H9 (cell line): ENCODE data around the gene MAP3K5. TPM values are rescaled to one million over a fixed set of nuclear protein-coding genes. Genes with fewer than 3 reads are reported as not detected.

Source experiments
- DNase-seq: peaks from one replicate; pipeline ENCODE4 v3.0.0-alpha.2; 2017
- H2AFZ ChIP-seq: one replicate; pipeline ENCODE4 v1.6.1; 2013; ENCODE audit warnings: mild to moderate bottlenecking, low read length, control low read depth, moderate library complexity
- H2AK5ac ChIP-seq: 2 replicates; pipeline ENCODE4 v1.6.1; 2013; ENCODE audit warnings: low read length, control low read depth, mixed read lengths; ENCODE audit not compliant: insufficient read length
- H2BK120ac ChIP-seq: one replicate; pipeline ENCODE4 v1.6.1; 2013; ENCODE audit warnings: low read depth, mild to moderate bottlenecking, low read length, control low read depth, inconsistent platforms; ENCODE audit not compliant: poor library complexity, severe bottlenecking
- H2BK12ac ChIP-seq: 2 replicates; pipeline ENCODE4 v1.6.1; 2013; ENCODE audit warnings: low read length, control low read depth, mixed read lengths, low read depth; ENCODE audit not compliant: insufficient read length
- H2BK15ac ChIP-seq: 2 replicates; pipeline ENCODE4 v1.6.1; 2013; ENCODE audit warnings: low read depth, low read length, control low read depth
- H2BK20ac ChIP-seq: one replicate; pipeline ENCODE4 v1.6.1; 2013; ENCODE audit warnings: low read depth, mild to moderate bottlenecking, low read length, control low read depth, inconsistent platforms; ENCODE audit not compliant: poor library complexity, severe bottlenecking
- H2BK5ac ChIP-seq: 2 replicates; pipeline ENCODE4 v1.6.1; 2013; ENCODE audit warnings: low read length, control low read depth, mixed read lengths; ENCODE audit not compliant: insufficient read length
- H3K14ac ChIP-seq: 2 replicates; pipeline ENCODE4 v1.6.1; 2013; ENCODE audit warnings: low read length, control low read depth; ENCODE audit not compliant: insufficient read depth
- H3K18ac ChIP-seq: 2 replicates; pipeline ENCODE4 v1.6.1; 2013; ENCODE audit warnings: low read depth, mild to moderate bottlenecking, mixed read lengths, low read length, control low read depth; ENCODE audit not compliant: insufficient read length
- H3K23ac ChIP-seq: 2 replicates; pipeline ENCODE4 v1.6.1; 2013; ENCODE audit warnings: low read length, control low read depth, mixed read lengths, low read depth; ENCODE audit not compliant: insufficient read length
- H3K23me2 ChIP-seq: 2 replicates; pipeline ENCODE4 v1.6.1; 2013; ENCODE audit warnings: low read depth, mild to moderate bottlenecking, mixed read lengths, low read length, control low read depth; ENCODE audit not compliant: insufficient read length, poor library complexity, severe bottlenecking
- H3K27ac ChIP-seq: 2 replicates; pipeline ENCODE4 v1.5.1; 2013; ENCODE audit warnings: low read length, control low read depth, mixed read lengths, low read depth; ENCODE audit not compliant: insufficient read length
- H3K27me3 ChIP-seq: 2 replicates; pipeline ENCODE4 v1.6.1; 2013; ENCODE audit warnings: low read length, control low read depth, inconsistent platforms; ENCODE audit not compliant: insufficient read depth
- H3K4ac ChIP-seq: 2 replicates; pipeline ENCODE4 v1.6.1; 2013; ENCODE audit warnings: low read depth, mild to moderate bottlenecking, control low read depth, inconsistent platforms, low read length, moderate library complexity
- H3K4me1 ChIP-seq: 2 replicates; pipeline ENCODE4 v1.6.1; 2013; ENCODE audit warnings: low read length, control low read depth, inconsistent platforms; ENCODE audit not compliant: insufficient read depth
- H3K4me2 ChIP-seq: 2 replicates; pipeline ENCODE4 v1.6.1; 2013; ENCODE audit warnings: low read length, control low read depth, mixed read lengths; ENCODE audit not compliant: insufficient read length, insufficient read depth
- H3K56ac ChIP-seq: 2 replicates; pipeline ENCODE4 v1.6.1; 2013; ENCODE audit warnings: low read depth, mild to moderate bottlenecking, mixed read lengths, low read length, control low read depth; ENCODE audit not compliant: insufficient read length
- H3K79me1 ChIP-seq: 2 replicates; pipeline ENCODE4 v1.6.1; 2013; ENCODE audit warnings: low read depth, mild to moderate bottlenecking, moderate library complexity, low read length, control low read depth, inconsistent platforms; ENCODE audit not compliant: insufficient read depth, poor library complexity, severe bottlenecking
- H3K79me2 ChIP-seq: 2 replicates; pipeline ENCODE4 v1.6.1; 2013; ENCODE audit warnings: low read length, control low read depth, inconsistent platforms; ENCODE audit not compliant: insufficient read depth
- H3K9ac ChIP-seq: 2 replicates; pipeline ENCODE4 v1.6.1; 2013; ENCODE audit warnings: low read length, control low read depth, mixed read lengths; ENCODE audit not compliant: insufficient read length; ENCODE audit errors: extremely low read depth
- H3K9me3 ChIP-seq: one replicate; pipeline ENCODE4 v1.6.1; 2013; ENCODE audit warnings: low read depth, low read length, inconsistent platforms; ENCODE audit not compliant: control insufficient read depth
- H3T11ph ChIP-seq: one replicate; pipeline ENCODE4 v1.6.1; 2013; ENCODE audit warnings: mild to moderate bottlenecking, low read length, control low read depth, inconsistent platforms
- H4K20me1 ChIP-seq: one replicate; pipeline ENCODE4 v1.6.1; 2013; ENCODE audit not compliant: control insufficient read depth, insufficient read length, insufficient read depth
- H4K5ac ChIP-seq: 2 replicates; pipeline ENCODE4 v1.6.1; 2013; ENCODE audit warnings: low read depth, mild to moderate bottlenecking, mixed read lengths, low read length, control low read depth; ENCODE audit not compliant: insufficient read length
- H4K8ac ChIP-seq: replicated peaks from 2 replicates; pipeline ENCODE4 v1.6.1; 2013; ENCODE audit warnings: low read length, control low read depth, mixed read lengths, low read depth; ENCODE audit not compliant: insufficient read length
- H4K91ac ChIP-seq: 2 replicates; pipeline ENCODE4 v1.6.1; 2013; ENCODE audit warnings: low read depth, mild to moderate bottlenecking, moderate library complexity, mixed read lengths, low read length, control low read depth; ENCODE audit not compliant: insufficient read length
- H3K27ac Mint-ChIP-seq, 3 experiments: 2 replicates in 2 of 3; 3 replicates in 1 of 3; pipeline ENCODE4 v1.8.0; 2020 to 2021; ENCODE audit warnings: mixed read lengths in 3 of 3, mild to moderate bottlenecking in 1 of 3, moderate library complexity in 1 of 3
- H3K27me3 Mint-ChIP-seq: 2 replicates; pipeline ENCODE4 v1.8.0; 2021; ENCODE audit warnings: low read depth, mild to moderate bottlenecking, moderate library complexity, mixed read lengths
- H3K36me3 Mint-ChIP-seq, 3 experiments: 2 replicates in 2 of 3; 3 replicates in 1 of 3; pipeline ENCODE4 v1.8.0; 2020 to 2021; ENCODE audit warnings: low read depth in 3 of 3, mixed read lengths in 3 of 3; ENCODE audit not compliant: insufficient read depth in 1 of 3
- H3K4me1 Mint-ChIP-seq, 2 experiments: 2 replicates each; pipeline ENCODE4 v1.8.0; 2020; ENCODE audit warnings: mixed read lengths in 2 of 2
- H3K4me3 Mint-ChIP-seq, 2 experiments: 2 replicates in 1 of 2; 3 replicates in 1 of 2; pipeline ENCODE4 v1.8.0; 2020 to 2021; ENCODE audit warnings: mild to moderate bottlenecking in 2 of 2, mixed read lengths in 2 of 2, moderate library complexity in 1 of 2
- H3K9me3 Mint-ChIP-seq, 2 experiments: 2 replicates in 1 of 2; 3 replicates in 1 of 2; pipeline ENCODE4 v1.8.0; 2020; ENCODE audit warnings: mild to moderate bottlenecking in 2 of 2, mixed read lengths in 2 of 2, moderate library complexity in 1 of 2
- WGBS: extraction: QIAGEN DNeasy Blood & Tissue Kit; methylation state at CpG from one replicate; pipeline ENCODE4 v1.1.7; 2013; ENCODE audit warnings: missing lambda C conversion rate, low lambda C conversion rate, mixed read lengths; ENCODE audit not compliant: insufficient read length; ENCODE audit errors: extremely low coverage; 5-methylcytosine and 5-hydroxymethylcytosine counted together
- total RNA-seq: library from RNA; stranded (reverse); gene quantifications from 2 replicates; pipeline ENCODE4 v1.2.1, GENCODE V29; 2021
- TF ChIP-seq, protein P1 (sequence below): fragments of 200-600 bp; sonication (generic); conservative IDR thresholded peaks from 3 replicates; pipeline ENCODE4 v1.8.0; 2021; ENCODE audit warnings: antibody characterized with exemption, mild to moderate bottlenecking

Gene MAP3K5
- total RNA-seq, 1 experiment from 2014 or later: 1.6 TPM

DNA sequence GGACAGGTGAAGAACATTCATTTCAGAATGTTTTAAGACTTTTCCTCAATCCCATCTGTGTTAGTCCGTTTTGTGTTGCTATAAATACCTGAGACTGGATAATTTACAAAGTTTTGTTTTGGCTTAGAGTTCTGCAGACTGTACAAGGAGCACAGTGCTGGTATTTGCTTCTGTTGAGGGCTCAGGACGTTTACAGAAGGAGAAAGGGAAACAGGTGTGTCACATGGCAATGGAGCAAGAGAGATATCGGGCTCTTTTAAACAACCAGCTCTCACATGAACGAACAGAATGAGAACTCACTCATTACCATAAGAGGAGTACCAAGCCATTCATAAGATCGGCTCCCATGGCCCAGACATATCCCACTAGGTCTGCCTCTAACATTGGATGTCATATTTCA lies 258.8 kb downstream of the MAP3K5 start:
- H4K8ac ChIP-seq: no peak overlapping the region
- no peak overlapping the region for H3K14ac ChIP-seq
- no peak for DNase-seq
- peaks cover 7% of the 10 kb centered on the region; the same call in 1 of the 2 replicates for H3K79me2 ChIP-seq
- no peak overlapping the region for H3K4me2 ChIP-seq
- peaks cover 4% of the 10 kb centered on the region for H3K79me1 ChIP-seq
- H3K9me3 Mint-ChIP-seq: 0 out of 5 replicates have a peak, but pooled peaks cover 0 to 3% of the 10 kb centered on the region in 2 experiments
- H3K23ac ChIP-seq: no peak overlapping the region
- no peak overlapping the region for H3T11ph ChIP-seq
- no peaks in the 10 kb centered on the region for H3K23me2 ChIP-seq
- no peaks in the 10 kb centered on the region for H3K27me3 ChIP-seq
- no CpG with 5 or more reads among the region's 5 CpGs for WGBS
- no peak overlapping the region for H2BK12ac ChIP-seq
- H2AFZ ChIP-seq: no peak overlapping the region
- peaks cover 52 to 66% of the 10 kb centered on the region in 2 experiments for H3K4me1 Mint-ChIP-seq
- H3K27ac Mint-ChIP-seq: no peak overlapping the region
- H3K36me3 Mint-ChIP-seq: peaks cover 1 to 10% (median 7%) of the 10 kb centered on the region in 3 experiments; a peak in 5 of 7 replicates
- peaks cover 1% of the 10 kb centered on the region; the same call in 1 of the 2 replicates for H3K4me1 ChIP-seq
- H3K27ac ChIP-seq: no peak overlapping the region
- H2AK5ac ChIP-seq: no peak overlapping the region
- H3K18ac ChIP-seq: no peak overlapping the region
- no peaks in the 10 kb centered on the region for H3K27me3 Mint-ChIP-seq
- no peak overlapping the region for H3K4me3 Mint-ChIP-seq
- H3K9me3 ChIP-seq: no peaks in the 10 kb centered on the region
- H2BK120ac ChIP-seq: no peak overlapping the region
- TF ChIP-seq, protein P1, sequence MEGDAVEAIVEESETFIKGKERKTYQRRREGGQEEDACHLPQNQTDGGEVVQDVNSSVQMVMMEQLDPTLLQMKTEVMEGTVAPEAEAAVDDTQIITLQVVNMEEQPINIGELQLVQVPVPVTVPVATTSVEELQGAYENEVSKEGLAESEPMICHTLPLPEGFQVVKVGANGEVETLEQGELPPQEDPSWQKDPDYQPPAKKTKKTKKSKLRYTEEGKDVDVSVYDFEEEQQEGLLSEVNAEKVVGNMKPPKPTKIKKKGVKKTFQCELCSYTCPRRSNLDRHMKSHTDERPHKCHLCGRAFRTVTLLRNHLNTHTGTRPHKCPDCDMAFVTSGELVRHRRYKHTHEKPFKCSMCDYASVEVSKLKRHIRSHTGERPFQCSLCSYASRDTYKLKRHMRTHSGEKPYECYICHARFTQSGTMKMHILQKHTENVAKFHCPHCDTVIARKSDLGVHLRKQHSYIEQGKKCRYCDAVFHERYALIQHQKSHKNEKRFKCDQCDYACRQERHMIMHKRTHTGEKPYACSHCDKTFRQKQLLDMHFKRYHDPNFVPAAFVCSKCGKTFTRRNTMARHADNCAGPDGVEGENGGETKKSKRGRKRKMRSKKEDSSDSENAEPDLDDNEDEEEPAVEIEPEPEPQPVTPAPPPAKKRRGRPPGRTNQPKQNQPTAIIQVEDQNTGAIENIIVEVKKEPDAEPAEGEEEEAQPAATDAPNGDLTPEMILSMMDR: no peak
- no peaks in the 10 kb centered on the region for H4K20me1 ChIP-seq
- H3K9ac ChIP-seq: no peak overlapping the region
- H3K56ac ChIP-seq: no peak overlapping the region
- no peak overlapping the region for H4K5ac ChIP-seq
- no peak overlapping the region for H4K91ac ChIP-seq
- H2BK20ac ChIP-seq: no peak overlapping the region
- no peak overlapping the region for H2BK5ac ChIP-seq
- no peak overlapping the region for H2BK15ac ChIP-seq
- H3K4ac ChIP-seq: no peak overlapping the region
